GM18951 (cell line): Measurements from ENCODE around the gene ZMAT2.

ENCODE experiments used
- POLR2A ChIP-seq: IDR thresholded peaks from 4 replicates; pipeline ENCODE4 v1.6.1; 2011; ENCODE audit warnings: mild to moderate bottlenecking; ENCODE audit not compliant: insufficient read length, insufficient read depth; ENCODE audit errors: extremely low read depth
- in situ Hi-C: fragments of 300-500 bp; cut with MboI; formaldehyde crosslinking; loops from one replicate; pipeline ENCODE4 v1.12.0; 2022; ENCODE audit warnings: low sequenced_read_pairs, mixed read lengths, inconsistent platforms; ENCODE audit not compliant: unreplicated experiment

The ZMAT2 gene

GRCh38 chr5:140725799-140726471, 25.7 kb downstream of the ZMAT2 start:
- no peak for TF ChIP-seq POLR2A
- in situ Hi-C loops = no loop called here

GRCh38 chr5:140733098-140733497, 32.9 kb downstream of the ZMAT2 start:
- in situ Hi-C loops = no loop called here

DNA sequence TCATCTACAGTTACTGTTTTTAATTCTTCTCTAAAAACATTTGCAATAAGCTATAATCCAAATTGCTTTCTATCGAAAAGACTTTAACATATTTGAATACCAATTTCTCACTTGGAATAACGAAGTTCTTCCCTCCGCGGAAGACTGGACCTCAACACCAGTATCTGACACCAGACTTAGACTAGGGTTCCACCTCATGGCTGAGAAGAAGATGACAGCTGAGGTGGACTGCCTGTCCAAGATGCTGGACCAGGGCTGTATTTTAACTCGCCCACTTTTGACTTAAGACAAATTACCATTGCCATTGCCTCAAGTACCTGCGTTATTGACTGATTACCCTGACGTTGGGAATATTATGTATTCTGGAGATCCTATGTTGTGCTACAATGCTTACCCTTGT, 34.1 kb downstream of the ZMAT2 start:
- TF ChIP-seq POLR2A = no peak
- in situ Hi-C loops = no loop called here

More at GRCh38 chr5:140733098-140733497, 32.9 kb downstream of the ZMAT2 start:
- no peak for TF ChIP-seq POLR2A

- TF ChIP-seq POLR2A = no peak
- in situ Hi-C loops = no loop called here
These were observed 37.2 kb downstream of the ZMAT2 start for GRCh38 chr5:140737486-140737885.

- in situ Hi-C loops = no loop called here
- TF ChIP-seq POLR2A = no peak
These were observed 41.7 kb downstream of the ZMAT2 start for GRCh38 chr5:140741967-140742366.

GRCh38 chr5:140753561-140753960, 53.3 kb downstream of the ZMAT2 start:
- in situ Hi-C loops = no loop called here
- no peak for TF ChIP-seq POLR2A
